Esophagus (tissue), 2 donors: ENCODE results near the gene GFPT2. TPM values are rescaled to one million over a fixed set of nuclear protein-coding genes. Genes with fewer than 3 reads are reported as not detected.

Experiments
- polyA plus RNA-seq, 2 donors: library from polyadenylated mRNA; stranded (reverse); fragments of 200-250 nt; gene quantifications; one replicate each; pipeline ENCODE4 v1.2.3, GENCODE V29; 2013
- donor health status: healthy with polysubstance abuse.
- donor health status: Bipolar disorder and iron deficiency.

The GFPT2 gene
- polyA plus RNA-seq, 2 donors: 0.73 to 1.9 TPM

Other genes starting within 250 kb of the GFPT2 start
- under 1 TPM; 0.04 to 0.13 TPM for gene RASGEF1C, start 144.1 kb downstream of the GFPT2 start, polyA plus RNA-seq
- gene MAPK9, start 61.3 kb downstream of the GFPT2 start, polyA plus RNA-seq: 10 to 100 TPM in 1 of 2 donors, 1 to 10 TPM in 1; 5.4 to 10.3 TPM
- 1 to 10 TPM; 6.8 TPM for gene CNOT6, start 141.0 kb upstream of the GFPT2 start, polyA plus RNA-seq
- gene SCGB3A1, start 238.2 kb upstream of the GFPT2 start, polyA plus RNA-seq: 1 to 10 TPM; 1.0 to 6.1 TPM